Right hindlimb (tissue), 1 donor: ENCODE measurements around the gene CFAP74.

Experiments
- DNase-seq: peaks from one replicate; pipeline ENCODE4 v3.0.0-alpha.2; 2018

Gene CFAP74, protein sequence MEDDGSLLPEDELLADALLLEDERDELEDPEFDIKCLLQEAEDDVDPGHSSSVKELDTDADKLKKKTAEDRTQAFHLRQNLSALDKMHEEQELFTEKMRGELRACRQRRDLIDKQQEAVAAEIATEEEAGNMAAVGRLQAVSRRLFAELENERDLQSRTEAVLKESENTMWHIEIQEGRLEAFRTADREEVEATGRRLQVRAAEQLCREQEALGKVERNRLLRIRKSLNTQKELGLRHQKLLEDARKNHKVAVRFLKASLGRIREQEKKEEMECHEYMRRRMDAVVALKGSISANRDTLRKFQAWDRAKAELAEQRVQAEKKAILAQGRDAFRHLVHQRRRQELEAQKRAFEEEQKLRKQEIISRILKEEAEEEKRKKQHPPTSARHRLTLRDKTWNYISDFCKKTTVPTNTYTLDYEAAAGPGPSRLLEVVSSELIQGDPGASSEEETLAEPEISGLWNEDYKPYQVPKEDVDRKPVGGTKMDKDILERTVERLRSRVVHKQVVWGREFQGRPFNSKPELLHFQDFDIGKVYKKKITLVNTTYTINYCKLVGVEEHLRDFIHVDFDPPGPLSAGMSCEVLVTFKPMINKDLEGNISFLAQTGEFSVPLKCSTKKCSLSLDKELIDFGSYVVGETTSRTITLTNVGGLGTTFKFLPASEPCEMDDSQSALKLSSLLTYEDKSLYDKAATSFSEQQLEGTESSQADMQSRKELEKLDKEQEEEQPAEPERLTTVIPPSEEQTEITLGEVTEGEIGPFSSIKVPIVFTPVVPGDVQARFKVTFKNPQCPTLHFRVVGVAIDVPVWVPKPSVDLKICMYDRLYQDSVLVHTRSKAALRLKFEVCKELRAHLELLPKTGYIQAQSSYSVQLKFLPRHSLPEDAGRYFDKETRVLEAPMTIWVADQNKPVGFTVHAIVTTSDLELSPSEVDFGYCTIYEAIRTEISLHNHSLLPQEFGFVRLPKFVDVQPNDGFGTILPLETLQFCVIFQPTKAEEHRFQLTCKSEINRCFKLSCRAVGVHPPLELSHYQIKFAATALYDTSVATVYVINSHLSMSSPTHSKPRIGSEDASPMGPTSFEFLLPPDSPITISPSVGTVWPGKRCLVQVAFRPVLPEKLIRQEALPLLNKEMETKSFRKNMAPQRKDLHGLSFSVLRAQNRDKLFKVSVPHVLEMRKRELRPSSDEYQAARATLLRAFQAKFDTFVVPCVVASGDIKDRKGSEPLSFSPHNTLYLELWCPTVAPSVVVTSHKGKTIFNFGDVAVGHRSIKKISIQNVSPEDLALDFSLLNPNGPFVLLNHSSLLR (N-terminal part only)

DNA sequence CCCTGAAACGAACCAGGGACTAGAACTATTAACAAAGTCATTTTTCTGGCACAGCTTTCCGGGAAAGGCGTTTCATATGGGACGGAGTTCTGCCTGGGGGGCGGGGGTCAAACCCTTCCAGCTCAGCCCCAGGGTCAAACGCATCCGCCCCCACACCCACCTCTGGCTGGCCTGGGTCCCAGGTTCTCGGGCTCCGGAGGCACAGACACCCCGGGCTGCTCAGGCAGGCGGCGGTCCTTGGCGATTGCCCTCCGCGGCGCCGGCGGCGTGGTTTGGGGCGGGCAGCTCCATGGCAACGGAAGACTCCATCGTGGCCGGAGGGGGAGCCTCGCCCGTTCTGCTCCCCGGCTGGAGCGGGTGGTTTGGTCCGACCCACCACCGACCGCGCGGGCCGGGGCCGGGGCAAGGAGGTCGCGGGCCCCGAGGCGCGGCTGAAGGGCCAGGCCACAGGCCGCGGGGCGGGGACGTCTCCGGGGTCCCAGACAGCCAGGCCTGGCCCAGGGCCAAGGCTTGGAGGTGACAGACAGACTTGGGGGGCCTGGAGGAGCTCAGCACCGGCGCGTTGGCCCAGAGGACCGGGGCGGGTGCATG, at the start of gene CFAP74:
TSS of gene CFAP74 (minus strand) at position 246 of the 591 bp plus-strand sequence. CDS start 12,830 bp downstream, outside the sequence.
- peak; percentile 60 for DNase-seq

DNA sequence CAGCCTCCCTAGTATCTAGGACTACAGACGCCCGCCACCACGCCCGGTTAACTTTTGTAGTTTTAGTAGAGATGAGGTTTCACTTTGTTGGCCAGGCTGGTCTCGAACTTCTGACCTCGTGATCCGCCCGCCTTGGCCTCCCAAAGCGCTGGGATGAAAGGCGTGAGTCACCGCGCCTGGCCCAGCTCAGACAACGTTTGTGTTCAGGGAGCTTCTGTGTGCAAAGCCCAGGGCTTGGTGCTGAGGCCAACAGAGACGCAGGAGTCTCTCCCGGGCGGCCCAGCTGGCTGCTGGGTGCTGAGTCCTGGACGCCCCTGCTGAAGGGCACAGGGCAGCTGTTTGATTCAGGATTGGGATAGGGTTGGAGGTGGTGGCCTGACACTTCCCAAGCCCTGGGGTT, 49.6 kb upstream of the CFAP74 start:
- DNase-seq: no peak

DNA sequence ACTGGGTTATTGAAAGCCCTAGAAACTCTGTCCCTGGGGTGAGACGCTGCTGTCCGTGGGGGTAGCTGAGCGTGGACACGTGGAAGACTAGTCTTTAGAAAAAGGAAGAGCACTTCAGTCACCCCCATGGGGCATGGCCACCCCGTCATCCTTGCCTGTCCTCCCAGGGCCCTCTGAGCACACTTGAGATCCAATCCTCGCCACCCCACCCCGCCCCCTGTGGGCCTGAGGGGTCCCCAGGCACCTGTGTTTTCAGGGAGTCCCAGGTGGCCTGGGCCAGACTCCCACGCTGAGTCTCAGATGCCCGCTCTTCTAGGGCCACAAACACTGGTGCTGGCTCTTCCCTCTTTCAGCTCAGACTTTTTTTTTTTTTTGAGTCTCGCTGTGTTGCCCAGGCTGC, 49.2 kb upstream of the CFAP74 start:
- DNase-seq: no peak

DNA sequence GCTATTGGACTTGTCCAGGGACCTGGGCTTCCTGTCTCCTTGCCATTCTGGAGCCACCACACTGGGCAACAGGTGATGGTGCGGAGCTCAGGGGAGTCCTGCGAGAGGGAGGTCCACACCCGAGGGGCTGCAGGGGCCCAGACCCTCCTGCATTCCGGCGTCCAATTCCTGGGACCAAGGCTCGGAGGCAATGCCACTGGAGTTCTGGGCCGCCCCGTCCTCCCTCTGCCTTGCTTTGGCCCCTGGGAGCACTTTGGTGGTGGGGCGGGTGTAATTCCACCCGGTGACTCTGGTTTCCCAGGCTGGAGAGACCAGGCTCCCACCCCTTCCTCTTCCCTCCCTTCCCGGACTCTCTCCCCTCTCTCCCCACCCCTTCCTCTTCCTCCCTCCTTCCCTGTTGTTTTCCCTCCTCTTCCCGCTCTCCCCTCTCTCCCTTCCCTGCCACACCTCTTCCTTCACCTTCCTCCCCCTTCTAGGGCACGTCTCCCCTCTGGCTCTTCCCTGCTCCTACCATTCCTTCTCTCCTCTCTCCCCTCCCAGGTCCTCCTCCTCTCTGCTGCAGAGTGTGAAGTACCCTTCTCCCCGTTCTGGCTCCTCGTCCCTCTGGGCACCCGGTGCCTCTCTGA, 48.6 kb upstream of the CFAP74 start:
- no peak for DNase-seq

DNA sequence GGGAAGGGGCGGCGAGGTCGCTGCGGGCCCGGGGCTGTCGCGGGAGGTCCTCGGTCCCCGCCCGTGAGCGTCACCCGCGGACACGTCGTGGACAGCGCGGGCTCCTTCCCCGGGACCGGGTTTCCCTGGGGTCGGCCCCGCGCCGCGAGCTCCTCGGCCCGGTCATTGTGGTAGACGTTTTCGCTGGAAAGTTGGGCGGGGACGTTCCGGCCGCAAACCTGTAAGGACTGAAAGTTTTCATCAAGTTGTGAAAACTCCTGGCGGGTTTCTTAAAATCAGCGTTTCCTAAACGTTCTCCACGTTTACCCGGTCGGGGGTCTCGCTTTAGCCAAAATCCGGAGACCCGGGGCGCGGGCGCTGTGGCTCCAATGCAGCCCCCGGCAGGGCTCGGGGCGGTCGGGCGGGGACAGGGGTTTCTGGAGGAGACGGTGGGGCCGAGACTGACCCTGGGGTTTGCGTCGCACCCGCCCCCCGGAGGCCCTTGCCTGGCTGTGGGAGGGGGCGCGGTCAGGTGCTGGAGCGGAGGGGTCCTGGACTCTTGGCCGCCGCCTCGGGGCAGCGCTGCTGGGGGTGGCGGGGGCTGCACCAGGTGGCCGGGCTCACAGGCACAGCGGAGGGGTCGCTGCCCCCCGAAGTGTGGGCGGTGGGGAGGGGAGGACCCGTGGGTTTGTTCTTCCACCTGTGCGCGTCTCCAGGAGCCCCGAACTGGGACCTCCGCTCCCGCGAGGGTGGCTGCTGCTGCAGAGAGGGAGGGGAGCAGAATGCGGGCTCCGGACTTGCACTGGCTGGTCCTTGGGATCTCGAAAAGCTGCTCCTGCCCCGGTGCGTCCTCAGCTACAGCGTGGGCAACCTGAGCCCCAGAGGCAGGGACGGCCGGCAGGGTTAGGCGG, 47.5 kb upstream of the CFAP74 start:
- DNase-seq: no peak

DNA sequence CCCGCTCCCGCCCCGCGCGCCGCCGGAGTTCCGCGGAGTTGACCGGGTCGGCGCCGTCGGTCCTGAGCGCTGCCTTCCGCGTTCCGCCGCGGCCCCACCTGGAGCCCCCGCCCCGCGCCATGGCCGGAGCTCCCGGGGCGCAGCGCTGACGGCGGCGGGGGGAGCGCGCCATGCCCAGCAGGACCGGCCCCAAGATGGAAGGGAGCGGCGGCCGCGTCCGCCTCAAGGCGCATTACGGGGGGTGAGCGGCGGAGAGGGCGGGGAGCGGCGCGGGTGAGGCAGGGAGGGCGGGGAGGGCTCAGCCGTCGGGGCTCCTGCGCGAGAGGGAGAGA, 46.8 kb upstream of the CFAP74 start:
- no peak for DNase-seq

DNA sequence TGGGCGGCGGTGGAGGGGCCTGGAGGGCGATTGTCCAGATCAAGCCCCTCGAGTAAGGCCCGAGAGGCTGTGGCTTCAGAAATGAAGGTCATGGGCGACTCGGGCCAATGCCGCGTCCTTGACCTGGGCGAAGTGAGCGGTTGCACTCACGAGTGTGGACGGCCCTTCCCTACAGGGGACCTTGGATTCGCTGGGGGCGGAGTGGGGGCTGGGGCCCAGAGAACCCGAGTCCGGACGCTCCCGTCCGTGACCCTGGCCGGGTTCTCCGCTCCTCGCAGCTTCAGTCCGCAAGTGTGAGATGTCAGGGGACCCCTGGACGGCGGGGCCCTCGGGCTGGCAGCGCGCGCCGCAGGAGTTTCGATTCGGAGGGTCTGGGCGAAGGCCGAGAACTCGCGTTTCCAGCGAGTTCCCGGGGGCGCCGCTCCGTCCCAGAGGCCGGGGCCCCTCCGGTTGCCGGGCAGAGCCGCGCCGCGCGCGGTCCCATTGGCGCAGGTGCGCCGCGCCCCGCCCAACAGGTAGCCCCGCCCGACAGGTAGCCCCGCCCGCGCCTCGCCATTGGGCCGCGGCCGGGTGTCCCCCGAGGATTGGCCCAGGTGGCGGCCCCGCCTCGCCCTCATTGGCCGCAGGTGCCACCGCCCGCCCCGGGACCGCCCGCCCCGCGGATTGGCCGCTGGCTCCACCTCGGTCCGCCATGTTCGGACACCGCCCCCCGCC, 46.3 kb upstream of the CFAP74 start, which contains the start of gene PRKCZ:
TSS of gene PRKCZ (plus strand) at position 694 of the 714 bp plus-strand sequence. CDS start 220 bp downstream, outside the sequence.
- DNase-seq: peak; percentile 64

DNA sequence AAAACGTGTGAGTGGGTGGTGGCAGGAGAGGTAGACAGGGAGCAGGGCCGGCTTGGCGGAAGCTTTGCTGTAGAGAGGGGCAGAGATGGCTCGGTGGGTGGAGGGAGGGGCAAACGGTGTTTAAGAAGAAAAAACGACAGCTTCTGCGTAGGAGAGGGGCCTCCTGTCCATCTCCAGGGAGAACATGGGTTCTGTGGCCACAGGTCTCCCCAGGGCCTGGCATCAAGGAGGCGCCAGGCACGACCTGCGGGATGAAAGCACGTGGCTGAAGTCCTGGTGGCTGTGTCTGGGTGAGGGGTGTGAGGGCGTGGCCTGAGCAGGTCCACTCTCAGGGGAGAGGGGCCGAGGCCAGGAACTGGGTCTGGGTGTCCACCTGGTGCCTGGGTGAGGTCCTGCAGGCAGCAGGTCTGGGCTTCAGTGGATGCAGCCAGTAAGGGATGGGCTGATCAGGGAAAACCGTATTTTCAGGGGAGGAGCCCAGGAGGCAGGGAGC, 45.7 kb upstream of the CFAP74 start:
- DNase-seq: no peak

DNA sequence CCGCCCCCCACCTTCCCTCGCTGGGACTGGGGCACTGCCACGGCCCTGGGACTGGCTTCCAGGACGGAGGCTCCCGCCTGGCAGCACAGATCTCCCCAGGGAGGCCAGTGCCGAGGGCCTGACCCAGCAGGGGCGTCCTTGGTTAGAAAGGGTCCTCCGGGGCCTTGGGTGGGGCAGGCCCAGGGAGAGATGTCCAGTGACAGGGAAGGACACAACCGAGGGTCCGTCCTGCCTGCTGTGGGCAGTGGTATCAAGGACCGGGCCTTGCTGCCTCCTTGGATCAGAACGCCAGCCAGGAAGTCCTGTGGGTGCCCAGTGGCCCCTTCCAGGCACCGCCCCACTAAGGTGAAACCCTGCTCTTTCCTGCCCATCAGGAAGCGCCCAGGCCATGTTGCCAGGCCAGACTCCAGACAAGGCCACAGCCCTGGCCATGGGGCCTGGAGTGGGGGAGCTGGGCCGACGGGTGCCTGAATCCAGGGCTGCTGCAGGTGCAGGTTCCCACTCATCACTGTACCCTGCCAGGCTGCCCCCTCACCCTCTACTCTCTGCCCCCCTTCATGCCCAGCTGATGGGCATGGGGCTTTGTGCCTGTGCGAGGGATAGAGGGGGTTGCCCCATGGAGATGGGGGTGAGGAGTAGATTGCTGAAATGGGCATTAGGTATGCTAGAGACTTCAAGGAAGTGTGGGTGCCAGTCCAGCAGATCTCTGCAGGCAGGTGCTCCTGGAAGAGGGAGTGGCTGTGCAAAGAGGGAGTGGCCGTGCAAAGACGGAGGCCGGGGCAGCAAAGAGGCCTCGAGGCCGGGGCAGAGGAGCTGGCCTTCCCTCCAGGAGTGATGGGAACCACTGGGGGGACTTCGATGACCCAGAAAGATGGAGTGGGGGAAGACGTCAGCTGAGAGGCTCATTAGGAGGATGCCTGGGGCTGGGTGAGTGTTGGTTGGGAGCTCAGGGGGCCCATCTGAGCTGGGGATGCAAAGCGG, 44.5 kb upstream of the CFAP74 start:
- no peak for DNase-seq

DNA sequence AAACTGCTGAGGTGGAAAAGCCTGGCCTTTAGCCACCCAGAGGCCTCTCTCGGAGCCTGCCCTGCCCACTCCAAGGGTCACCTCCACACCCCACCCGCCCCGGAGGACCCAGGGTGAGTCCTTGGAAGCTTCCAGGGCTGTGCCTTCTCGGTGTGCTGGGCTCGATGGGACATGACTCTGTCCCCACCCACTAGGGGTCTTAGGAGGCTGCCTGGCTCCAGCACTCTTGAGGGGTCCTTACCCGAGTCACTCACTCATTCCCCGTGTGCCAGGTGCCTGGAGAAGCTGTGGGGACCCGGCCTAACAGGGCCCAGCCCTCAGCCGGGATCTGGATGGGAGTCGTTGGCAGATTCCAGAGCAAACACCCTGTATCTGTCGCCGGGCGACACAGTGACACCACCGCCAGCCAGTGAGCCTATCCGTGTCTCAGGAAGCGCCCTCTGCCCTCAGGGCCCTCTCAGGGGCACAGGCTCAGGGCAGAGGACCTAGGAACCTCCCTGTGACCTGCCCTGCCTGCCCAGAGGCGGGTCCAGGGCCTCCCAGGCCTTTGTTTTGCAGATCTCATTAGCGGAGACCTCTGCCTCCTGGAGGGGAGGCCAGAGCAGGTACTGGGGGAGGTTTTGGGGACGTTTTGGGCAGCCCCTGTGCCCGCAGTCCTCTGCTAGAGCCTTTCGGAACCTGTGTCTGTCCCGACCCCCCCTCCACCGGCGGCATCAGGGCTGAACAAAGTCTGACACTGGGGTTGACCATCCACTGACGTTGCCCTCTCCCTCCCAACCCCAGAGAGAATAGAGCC, 43.6 kb upstream of the CFAP74 start:
- no peak for DNase-seq

DNA sequence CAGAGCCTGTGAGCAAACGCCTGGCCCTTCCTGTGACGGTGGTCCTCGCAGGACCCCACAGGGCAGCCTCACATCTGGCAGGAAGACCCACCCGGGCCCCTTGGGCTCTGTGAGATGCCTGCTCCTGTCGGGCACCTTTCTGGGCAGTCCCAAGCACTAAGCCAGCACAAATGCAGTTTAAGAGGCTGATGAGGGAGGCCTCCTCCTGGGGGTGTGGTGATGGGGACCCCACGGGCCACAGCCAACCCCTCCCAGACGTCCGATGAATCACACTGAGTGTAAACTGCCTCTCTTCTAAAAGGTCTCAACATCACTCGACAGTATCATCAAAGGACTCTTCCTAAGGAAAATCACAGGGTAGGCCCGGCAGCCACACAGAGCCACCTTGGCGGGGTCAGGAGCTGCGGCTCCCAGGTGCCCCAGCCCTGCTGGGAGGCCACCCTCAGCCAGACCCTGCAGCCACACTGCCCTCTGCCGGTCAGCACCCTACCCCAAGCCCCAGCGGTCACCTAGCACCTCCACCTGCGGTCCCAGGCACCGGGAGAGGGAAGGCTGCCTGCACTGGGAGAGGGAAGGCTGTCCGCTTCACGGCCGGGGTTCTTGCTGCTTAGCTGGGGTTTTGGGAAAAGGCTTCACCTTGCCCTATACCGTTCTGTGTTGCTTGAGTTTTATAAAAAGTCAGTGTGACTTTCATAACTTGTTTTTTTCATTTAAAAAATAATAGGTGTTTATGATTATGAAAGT, 42.8 kb upstream of the CFAP74 start:
- no peak for DNase-seq

DNA sequence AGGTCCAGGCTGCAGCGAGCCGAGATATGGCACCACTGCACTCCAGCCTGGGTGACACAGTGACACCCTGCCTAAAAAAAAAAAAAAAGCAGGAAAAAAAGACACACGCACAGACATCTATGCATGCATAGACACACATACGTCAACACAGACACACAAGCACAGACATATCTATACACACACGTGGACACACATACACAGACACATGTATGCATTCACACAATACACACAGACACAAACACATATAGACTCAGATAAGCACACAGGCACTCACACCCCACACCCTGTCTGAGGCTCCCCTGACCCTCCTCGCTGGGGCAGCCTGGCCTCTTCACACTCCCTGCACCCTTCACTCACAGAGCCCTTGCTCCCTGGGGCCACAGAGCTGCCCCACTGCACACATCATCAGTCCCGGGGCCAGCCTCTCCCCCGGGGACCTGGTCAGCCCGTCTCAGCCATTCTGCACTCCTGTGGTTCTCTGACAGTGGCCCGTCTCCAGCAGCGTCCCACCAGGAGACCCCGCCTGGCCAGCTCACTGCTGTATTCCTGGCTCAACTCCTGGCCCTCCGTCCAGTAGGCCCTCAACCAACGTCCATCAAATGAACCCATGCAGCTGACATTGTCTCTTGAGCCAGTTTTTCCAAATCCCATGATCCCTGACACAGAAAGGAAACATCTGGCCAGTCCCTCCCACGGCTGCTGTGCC, 42.0 kb upstream of the CFAP74 start:
- peak; percentile 57 for DNase-seq

DNA sequence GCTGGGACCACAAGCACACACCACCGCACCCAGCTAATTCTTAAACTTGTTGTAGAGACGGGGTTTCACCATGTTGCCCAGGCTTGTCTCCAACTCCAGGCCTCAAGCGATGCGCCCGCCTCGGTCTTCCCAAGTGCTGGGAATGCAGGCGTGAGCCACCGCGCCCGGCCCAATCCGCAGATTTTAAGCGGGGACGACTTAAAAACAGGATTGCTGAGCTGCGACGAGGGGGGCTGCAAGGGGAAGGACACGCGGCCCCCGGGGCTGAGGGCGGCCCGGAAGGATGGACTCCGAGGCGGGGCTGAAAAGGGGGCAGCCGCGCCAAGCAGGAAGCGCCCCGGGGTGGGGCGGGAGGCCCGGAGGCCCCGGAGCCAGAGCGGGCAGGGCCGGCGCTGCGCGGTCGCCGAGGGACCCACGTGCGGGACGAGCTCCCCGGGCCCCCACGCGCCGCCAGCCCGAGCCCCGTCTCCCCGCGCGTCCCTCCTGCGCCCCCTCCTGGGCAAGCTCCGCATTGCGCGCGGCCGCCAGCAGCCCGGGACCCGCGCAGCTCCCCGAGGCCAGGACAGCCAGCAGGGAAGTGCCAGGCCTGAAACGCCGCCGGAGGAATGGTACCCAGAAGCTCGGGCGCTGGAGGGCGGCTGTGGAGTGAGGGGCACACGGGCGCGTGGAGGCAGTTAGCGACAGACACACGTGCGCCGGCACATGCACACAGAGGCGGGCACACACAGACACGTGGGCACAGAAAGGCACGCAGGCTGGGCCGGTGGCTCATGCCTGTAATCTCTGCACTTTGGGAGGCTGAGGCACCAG, 41.1 kb upstream of the CFAP74 start:
- DNase-seq: peak; percentile 79

DNA sequence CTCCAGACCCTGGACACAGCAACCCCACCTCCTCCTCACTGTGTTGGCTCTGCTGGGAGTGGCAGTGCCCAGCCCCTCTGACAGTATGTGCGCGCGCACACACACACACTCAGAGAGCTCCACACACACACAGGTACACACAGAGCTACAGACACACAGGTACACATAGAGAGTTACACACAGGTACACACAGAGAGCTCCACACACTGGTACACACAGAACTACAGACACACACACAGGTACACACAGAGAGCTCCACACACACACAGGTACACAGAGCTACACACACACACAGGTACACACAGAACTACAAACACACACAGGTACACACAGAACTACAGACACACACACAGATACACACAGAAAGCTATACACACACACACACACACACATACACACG, 40.3 kb upstream of the CFAP74 start:
- DNase-seq: no peak
